HFFc6 (cell line): ENCODE data around the gene FOXI1. TPM values are rescaled to one million over a fixed set of nuclear protein-coding genes. Genes with fewer than 3 reads are reported as not detected.

Experiments used
- DNase-seq: peaks from one replicate; pipeline ENCODE4 v3.0.0-alpha.2; 2018
- H3K27ac Mint-ChIP-seq: 2 replicates; pipeline ENCODE4 v1.8.0; 2020; ENCODE audit warnings: mild to moderate bottlenecking, mixed read lengths
- H3K27me3 Mint-ChIP-seq: 2 replicates; pipeline ENCODE4 v1.8.0; 2021; ENCODE audit warnings: mild to moderate bottlenecking, moderate library complexity, mixed read lengths; ENCODE audit not compliant: insufficient read depth
- H3K36me3 Mint-ChIP-seq: 2 replicates; pipeline ENCODE4 v1.8.0; 2021; ENCODE audit warnings: low read depth, mixed read lengths
- H3K4me1 Mint-ChIP-seq: 2 replicates; pipeline ENCODE4 v1.8.0; 2020; ENCODE audit warnings: low read depth, mixed read lengths
- H3K4me3 Mint-ChIP-seq: 2 replicates; pipeline ENCODE4 v1.8.0; 2020; ENCODE audit warnings: mild to moderate bottlenecking, moderate library complexity, mixed read lengths
- H3K9me3 Mint-ChIP-seq: 2 replicates; pipeline ENCODE4 v1.8.0; 2020; ENCODE audit warnings: mild to moderate bottlenecking, mixed read lengths
- long read RNA-seq: library from polyadenylated mRNA; unstranded; transcript quantifications from one replicate; pipeline ENCODE4 v2.0.0, GENCODE V29; 2019
- total RNA-seq, 6 experiments: library from RNA; stranded (reverse); fragmentation: NEBNext Ultra II Directional; extraction: Animal tissue kit (Norgen Biotek cat#: 25700); gene quantifications; 2 replicates in 1 of 6; 3 replicates in 5 of 6; pipeline ENCODE4 v1.2.3, GENCODE V29; 2021
- TF ChIP-seq, protein P1 (sequence below): fragments of 200-600 bp; sonication (generic); IDR thresholded peaks from 2 replicates; pipeline ENCODE4 v1.5.0; 2021; ENCODE audit warnings: antibody characterized with exemption, mild to moderate bottlenecking

FOXI1 gene
- total RNA-seq = not detected
- long read RNA-seq = 0 reads

DNA sequence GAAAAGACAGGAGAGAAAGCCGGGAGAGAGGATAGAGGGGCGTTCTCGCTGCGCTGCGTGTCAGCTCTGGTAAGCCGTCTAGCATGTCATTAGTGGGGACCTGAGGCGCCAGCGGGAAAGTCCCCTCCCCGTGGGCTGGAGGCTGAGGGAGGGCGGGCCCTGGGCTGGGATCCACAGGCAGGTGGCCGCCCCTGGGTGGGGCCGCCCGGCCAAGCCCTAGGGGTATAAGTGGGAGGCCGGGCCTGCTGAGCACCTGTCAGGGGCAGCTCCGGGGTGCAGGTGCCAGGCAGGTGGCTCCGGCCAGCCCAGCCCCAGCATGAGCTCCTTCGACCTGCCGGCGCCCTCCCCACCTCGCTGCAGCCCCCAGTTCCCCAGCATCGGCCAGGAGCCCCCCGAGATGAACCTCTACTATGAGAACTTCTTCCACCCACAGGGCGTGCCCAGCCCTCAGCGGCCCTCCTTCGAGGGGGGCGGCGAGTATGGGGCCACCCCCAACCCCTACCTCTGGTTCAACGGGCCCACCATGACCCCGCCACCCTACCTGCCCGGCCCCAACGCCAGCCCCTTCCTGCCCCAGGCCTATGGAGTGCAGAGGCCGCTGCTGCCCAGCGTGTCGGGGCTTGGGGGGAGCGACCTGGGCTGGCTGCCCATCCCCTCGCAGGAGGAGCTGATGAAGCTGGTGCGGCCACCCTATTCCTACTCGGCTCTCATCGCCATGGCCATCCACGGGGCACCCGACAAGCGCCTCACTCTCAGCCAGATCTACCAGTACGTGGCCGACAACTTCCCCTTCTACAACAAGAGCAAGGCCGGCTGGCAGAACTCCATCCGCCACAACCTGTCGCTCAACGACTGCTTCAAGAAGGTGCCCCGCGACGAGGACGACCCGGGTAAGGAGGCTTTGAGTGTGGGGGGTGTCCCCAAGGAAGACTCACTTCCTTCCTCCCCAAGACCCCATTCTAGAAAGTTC is at the start of gene FOXI1:
Gene FOXI1, plus strand, starts transcription at position 256 of the 970 bp plus-strand sequence. Its CDS starts 61 bp downstream, at position 317.
- no peaks in the 10 kb centered on the region for H3K4me1 Mint-ChIP-seq
- TF ChIP-seq, protein P1, sequence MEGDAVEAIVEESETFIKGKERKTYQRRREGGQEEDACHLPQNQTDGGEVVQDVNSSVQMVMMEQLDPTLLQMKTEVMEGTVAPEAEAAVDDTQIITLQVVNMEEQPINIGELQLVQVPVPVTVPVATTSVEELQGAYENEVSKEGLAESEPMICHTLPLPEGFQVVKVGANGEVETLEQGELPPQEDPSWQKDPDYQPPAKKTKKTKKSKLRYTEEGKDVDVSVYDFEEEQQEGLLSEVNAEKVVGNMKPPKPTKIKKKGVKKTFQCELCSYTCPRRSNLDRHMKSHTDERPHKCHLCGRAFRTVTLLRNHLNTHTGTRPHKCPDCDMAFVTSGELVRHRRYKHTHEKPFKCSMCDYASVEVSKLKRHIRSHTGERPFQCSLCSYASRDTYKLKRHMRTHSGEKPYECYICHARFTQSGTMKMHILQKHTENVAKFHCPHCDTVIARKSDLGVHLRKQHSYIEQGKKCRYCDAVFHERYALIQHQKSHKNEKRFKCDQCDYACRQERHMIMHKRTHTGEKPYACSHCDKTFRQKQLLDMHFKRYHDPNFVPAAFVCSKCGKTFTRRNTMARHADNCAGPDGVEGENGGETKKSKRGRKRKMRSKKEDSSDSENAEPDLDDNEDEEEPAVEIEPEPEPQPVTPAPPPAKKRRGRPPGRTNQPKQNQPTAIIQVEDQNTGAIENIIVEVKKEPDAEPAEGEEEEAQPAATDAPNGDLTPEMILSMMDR = no peak
- no peak within 1 kb of the TSS for H3K27ac Mint-ChIP-seq
- H3K36me3 Mint-ChIP-seq = no peaks in the 10 kb centered on the region
- no peak for DNase-seq
- no peak within 1 kb of the TSS for H3K4me3 Mint-ChIP-seq
- peaks cover 19% of the 10 kb centered on the region for H3K27me3 Mint-ChIP-seq
- H3K9me3 Mint-ChIP-seq = no peaks in the 10 kb centered on the region

DNA sequence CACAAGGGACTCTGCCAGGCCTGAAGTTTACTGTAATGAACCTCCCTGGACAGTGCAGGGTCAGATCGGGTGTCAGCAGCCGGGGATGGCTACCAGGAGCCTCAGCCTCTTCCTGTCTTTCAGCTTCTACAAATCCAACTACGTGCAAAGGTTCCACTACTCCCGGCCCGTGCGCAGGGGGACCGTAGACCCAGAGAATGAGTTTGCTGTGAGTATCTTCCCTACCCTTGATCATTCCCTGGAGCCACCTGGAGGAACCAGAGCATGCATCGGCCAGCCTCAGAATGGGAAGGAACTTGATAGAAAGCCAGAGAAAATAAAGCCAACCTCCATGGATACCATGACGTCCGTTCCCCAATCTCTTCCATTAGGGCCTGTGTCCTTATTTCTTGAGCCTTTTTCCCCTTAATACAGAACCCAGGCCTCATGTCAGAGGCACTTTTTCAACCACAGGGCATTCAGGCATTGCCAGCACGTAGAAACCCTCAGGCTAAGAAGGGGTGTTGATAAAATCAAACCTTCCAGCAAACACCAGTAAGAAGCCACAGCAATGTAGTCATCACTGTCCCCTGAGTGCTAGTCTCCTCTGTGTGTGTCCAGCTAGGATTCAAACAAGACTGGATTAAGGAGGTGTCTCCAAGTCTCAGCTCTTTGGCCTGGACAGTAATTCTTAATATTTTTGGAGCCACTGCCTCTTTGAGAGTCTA is 49.0 kb upstream of the FOXI1 start:
- TF ChIP-seq, protein P1 = no peak
- DNase-seq = peak; percentile 43
- Mint-ChIP-seq H3K4me1 (peaks cover 9% of the 10 kb centered on the region), H3K27me3 (peaks cover 8% of the 10 kb centered on the region), H3K4me3 (no peak overlapping the region), H3K27ac (no peak overlapping the region), H3K36me3 (no peaks in the 10 kb centered on the region), H3K9me3 (no peaks in the 10 kb centered on the region)

DNA sequence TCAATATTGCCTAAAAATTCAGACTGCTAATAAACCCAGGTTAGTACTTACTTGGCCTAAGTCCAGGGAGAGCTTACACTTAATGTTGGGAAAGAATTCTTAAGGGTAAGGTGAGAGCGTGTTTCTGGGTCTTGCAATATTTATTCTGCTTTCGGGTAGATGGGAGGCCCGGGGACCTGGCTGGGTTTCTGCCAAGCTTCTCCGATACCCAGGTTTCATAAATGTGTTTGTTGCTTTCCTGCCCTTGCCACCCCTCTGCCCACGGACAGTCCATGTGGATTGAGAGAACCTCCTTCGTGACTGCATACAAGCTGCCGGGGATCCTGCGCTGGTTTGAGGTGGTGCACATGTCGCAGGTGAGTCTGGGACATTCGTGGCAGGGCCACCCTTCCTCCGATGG is 48.4 kb upstream of the FOXI1 start:
- Mint-ChIP-seq H3K4me3 (no peak overlapping the region), H3K4me1 (peaks cover 9% of the 10 kb centered on the region), H3K9me3 (no peaks in the 10 kb centered on the region), H3K36me3 (no peaks in the 10 kb centered on the region), H3K27ac (no peak overlapping the region), H3K27me3 (peaks cover 9% of the 10 kb centered on the region)
- TF ChIP-seq, protein P1 = no peak
- no peak for DNase-seq

DNA sequence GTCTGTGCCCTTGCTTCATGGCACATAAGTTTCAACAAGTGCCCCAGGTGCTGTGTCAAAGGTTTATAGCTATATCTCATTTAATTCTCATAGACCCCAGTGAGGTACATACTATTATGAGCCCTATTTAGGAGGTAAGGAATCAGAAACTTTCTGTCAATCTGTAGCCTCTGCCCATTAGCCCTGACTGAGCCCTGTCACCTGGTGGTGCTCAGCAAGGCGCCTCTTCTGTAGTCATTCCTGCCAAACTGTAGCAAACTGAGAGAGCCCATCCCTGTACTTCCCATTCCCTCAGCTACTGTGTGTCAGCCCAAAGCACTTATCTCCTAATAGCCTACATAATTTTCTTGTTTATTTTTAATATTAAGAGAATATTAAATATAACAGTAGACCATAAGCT is 46.5 kb upstream of the FOXI1 start:
- Mint-ChIP-seq H3K4me1 (peaks cover 9% of the 10 kb centered on the region), H3K27ac (no peak overlapping the region), H3K36me3 (no peaks in the 10 kb centered on the region), H3K27me3 (peaks cover 9% of the 10 kb centered on the region), H3K4me3 (no peak overlapping the region), H3K9me3 (no peaks in the 10 kb centered on the region)
- DNase-seq = no peak
- TF ChIP-seq, protein P1 = no peak

DNA sequence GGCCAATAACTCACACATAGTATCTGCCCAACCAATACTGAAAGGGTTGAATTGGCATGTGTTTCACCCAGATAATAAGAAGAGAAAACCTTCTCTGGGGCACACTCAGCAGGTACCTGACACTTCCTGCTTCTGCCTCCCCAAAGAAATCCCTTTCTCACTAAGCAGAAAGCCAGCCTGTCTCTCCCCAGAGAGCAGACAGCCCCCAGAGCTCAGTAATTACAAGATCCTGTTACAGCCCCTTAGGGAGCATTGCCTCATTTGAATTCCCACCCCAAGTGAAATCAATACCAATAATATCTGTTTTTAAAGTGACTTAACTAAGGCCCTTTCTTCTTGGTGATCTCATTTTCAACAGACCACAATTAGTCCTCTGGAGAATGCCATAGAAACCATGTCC is 38.5 kb upstream of the FOXI1 start:
- TF ChIP-seq, protein P1 = no peak
- Mint-ChIP-seq H3K27me3 (peaks cover 25% of the 10 kb centered on the region), H3K9me3 (no peaks in the 10 kb centered on the region), H3K4me3 (no peak overlapping the region), H3K36me3 (no peaks in the 10 kb centered on the region), H3K27ac (no peak overlapping the region), H3K4me1 (no peaks in the 10 kb centered on the region)
- DNase-seq = no peak
